GM18498 (cell line): Measurements from ENCODE around the gene GSTM1.

Source experiments
- ATAC-seq: cut with Tn5 transposase; IDR thresholded peaks from one replicate; pipeline ENCODE4 v1.9.1; 2021; ENCODE audit warnings: mild to moderate bottlenecking, moderate library complexity; ENCODE audit not compliant: unreplicated experiment

Gene GSTM1

GRCh38 chr1:109725510-109725909, 37.9 kb downstream of the GSTM1 start:
- no peak for ATAC-seq

DNA sequence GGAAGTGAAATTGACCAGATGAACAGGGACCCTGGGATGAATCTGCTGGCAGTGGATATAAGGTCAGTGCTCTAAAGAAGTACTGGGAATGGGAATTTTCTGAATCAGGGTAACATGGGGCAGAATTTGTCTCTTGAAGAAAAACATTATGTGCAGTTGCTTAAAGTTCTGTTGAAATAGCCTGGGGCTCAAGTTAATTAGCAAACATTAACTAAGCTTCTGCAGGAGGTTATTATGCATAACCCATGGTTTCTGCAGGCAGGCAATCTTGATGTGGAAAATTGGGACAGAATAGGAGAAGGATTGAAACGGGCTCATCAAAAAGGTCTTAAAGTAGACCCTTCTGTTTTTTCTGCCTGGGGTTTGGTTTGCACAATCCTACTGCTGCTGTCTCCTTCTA, 38.4 kb downstream of the GSTM1 start:
- ATAC-seq, result no peak

DNA sequence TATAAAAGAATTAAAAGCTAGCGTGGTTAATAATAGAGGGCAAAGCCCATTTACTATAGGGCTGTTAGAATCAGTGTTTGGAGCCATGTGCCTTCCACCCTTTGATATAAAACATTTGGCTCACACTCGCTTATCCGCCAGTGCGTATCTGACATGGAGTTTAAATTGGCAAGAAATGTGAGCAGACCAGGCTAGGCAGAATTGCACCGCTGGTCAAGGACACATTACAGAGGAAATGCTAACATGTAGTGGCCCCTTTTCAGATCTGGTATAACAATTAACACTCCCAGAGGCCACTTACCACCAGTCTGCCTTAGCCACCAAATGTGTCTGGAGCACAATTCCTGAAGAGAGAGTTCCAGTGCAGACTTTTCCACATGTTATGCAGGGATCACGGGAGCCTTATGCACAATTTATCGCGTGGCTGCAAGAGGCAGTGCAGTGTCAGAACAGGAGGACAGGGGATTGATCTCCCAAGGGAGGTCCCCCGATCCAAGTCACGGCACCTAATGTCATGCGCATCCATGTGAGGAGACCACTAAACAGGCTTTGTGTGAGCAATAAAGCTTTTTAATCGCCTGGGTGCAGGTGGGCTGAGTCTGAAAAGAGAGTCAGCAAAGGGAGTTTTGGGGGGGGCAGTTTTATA, 39.2 kb downstream of the GSTM1 start:
- ATAC-seq, result no peak

GRCh38 chr1:109728870-109729269, 41.3 kb downstream of the GSTM1 start:
- ATAC-seq, result no peak

GRCh38 chr1:109730666-109731065, 43.0 kb downstream of the GSTM1 start:
- ATAC-seq, result no peak

DNA sequence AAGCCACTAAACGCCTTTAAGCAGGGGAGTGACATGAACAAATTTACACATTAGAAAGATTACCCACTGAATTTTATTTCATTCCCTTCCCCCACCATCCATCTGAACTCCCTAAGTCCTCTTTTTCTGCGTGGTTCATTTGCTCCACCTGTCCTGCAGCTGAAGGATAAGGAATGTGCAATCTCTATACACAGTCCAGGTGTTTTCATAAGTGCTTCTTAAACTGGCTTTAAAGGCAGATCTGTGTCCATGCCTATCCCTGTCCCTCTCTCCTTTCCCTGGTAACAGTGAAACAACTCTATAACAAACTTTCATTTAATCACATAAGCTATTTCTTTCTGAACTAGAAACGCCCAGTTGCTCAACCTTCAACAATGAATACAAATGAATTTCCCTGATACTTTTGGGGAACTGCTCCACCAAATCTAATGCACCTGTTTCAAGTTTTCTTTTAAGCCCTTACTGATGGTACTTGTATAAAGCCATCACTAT, 44.8 kb downstream of the GSTM1 start:
- ATAC-seq, result no peak

GRCh38 chr1:109733236-109733870, 45.7 kb downstream of the GSTM1 start:
- ATAC-seq, result no peak

- ATAC-seq, result peak; percentile 96
These were observed 52.4 kb downstream of the GSTM1 start for GRCh38 chr1:109739738-109740614.

- ATAC-seq, result no peak
These were observed 53.2 kb downstream of the GSTM1 start, which contains the start of gene GSTM3 for GRCh38 chr1:109740615-109741373. GSTM3 (minus strand) TSS chr1:109741038; CDS start chr1:109740287, 751 bp downstream.
